SK-N-SH (cell line): Measurements from ENCODE around the gene SUMO1.

Source experiments
- MXI1 ChIP-seq: IDR thresholded peaks from 2 replicates; pipeline ENCODE4 v1.6.1; 2012; ENCODE audit warnings: mild to moderate bottlenecking, low read depth, low read length, improper control_type of control experiment
- REST ChIP-seq: IDR thresholded peaks from 2 replicates; pipeline ENCODE4 v1.6.1; 2012; ENCODE audit warnings: mild to moderate bottlenecking, low read depth, low read length, moderate library complexity
- TAF1 ChIP-seq: IDR thresholded peaks from 2 replicates; pipeline ENCODE4 v1.6.1; 2012; ENCODE audit warnings: low read depth, mild to moderate bottlenecking, low read length, moderate library complexity, borderline replicate concordance
- TF ChIP-seq, protein P1 (sequence below): fragments of 200-600 bp; sonication (generic); IDR thresholded peaks from 2 replicates; pipeline ENCODE4 v1.6.1; 2017; ENCODE audit warnings: antibody characterized with exemption, mild to moderate bottlenecking, moderate library complexity

DNA sequence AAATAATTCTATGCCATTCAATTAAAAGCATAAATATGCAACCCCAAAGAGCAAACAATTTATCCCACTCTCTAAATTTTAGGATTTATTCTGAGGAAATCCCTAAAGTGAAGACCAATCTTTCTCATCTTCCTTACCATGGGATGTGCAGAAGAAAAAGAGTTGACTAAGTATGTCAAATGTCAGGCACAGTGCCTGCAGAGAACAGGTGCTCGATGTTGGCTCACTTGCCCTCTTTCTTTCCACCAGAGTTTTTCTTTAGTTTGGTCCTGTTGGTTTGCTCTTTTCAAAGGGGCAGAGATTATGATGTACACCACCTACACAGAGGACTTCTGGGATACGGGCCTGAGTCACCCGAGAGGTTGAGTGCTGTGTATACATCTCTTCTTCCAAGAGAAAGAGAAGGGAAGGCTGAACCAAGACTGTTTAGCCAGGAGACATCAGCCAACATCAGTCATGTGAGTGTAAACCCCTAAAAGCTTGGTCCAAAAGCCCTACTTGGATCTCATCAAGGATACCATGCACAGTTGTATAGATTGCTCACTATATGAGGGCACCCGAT, 51.7 kb downstream of the SUMO1 start:
- TF ChIP-seq MXI1 = no peak
- TF ChIP-seq, protein P1, sequence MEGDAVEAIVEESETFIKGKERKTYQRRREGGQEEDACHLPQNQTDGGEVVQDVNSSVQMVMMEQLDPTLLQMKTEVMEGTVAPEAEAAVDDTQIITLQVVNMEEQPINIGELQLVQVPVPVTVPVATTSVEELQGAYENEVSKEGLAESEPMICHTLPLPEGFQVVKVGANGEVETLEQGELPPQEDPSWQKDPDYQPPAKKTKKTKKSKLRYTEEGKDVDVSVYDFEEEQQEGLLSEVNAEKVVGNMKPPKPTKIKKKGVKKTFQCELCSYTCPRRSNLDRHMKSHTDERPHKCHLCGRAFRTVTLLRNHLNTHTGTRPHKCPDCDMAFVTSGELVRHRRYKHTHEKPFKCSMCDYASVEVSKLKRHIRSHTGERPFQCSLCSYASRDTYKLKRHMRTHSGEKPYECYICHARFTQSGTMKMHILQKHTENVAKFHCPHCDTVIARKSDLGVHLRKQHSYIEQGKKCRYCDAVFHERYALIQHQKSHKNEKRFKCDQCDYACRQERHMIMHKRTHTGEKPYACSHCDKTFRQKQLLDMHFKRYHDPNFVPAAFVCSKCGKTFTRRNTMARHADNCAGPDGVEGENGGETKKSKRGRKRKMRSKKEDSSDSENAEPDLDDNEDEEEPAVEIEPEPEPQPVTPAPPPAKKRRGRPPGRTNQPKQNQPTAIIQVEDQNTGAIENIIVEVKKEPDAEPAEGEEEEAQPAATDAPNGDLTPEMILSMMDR = no peak
- no peak for TF ChIP-seq TAF1
- TF ChIP-seq REST = no peak
